Measurements from ENCODE around the gene ADAMTS15. TPM values are rescaled to one million over a fixed set of nuclear protein-coding genes. Genes with fewer than 3 reads are reported as not detected.

The ADAMTS15 gene
- total and polyA plus RNA-seq, 2 donors (not counting 3 experiments of a cell fraction or from before 2014, with no cell fraction given): 0.08 TPM; not detected in 1

DNA sequence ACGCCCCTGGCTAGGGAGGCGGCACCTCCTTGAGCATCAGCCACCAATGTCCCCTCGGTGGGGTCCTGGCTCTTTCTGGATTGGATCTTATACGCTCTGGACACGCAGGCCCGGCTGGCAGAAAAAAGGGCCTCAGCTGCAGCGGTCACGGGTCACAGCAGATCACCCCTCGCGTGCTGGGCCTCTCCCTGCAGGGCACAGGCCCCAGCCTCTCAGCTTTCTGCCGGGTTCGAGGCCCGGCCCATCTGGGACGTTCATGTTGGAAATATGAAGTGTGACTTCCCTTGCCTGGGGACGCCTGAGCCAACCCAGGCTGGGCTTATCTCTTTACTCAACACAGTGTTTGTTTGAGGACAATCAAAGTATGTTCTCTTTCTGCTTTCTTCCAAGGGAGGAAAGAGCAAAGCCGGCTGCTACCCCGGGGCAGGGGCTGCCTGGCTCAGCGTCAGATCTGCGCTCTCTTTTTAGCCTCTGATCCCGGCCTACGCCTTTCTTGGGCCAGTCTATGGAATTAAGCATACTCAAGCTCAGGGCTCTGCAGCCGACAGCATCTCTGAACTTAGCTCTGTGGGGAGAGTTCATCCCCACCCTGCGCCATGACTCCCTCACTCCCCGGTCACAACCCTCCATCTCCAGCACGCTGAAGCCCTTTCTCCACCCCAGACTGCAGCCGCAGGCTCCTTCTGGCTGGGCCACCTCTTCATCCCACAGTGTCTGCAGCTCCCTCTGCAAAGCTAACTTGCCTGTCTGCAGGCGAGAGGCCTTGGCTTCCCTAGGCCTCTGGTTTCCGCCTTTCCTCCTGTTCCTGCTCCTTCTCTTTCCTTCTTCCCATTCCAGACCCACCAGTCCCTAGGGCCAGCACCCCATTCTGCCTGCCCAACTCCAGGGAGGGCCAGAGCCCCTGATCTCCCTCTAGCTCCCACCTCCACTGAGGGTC lies 38.8 kb downstream of the ADAMTS15 start:
- no peak for FAIRE-seq
- no peak overlapping the region for H3K27ac ChIP-seq (ENCODE audit: insufficient read depth, low read depth, low read length)
- H3K27me3 ChIP-seq (ENCODE audit: control insufficient read depth in 2 of 2, insufficient read depth in 2 of 2, low read length in 2 of 2): peaks cover 20 to 26% of the 10 kb centered on the region in 2 experiments
- CTCF ChIA-PET: interaction anchor here (1.2 kb wide), 1 partner anchor 26 kb away, joined by 3 read pairs; no protein-coding TSS in a partner anchor
- H3K4me1 ChIP-seq (ENCODE audit: control insufficient read depth, extremely low read depth, insufficient read depth, low read length): no peaks in the 10 kb centered on the region
- H3K4me2 ChIP-seq (ENCODE audit: insufficient read depth, low read length): no peak overlapping the region
- dilution Hi-C loops (cut with MboI; ENCODE audit: extremely low pct_ligation_motif_present, low sequenced_read_pairs) (no loop called here), intact Hi-C loops (cut with micrococcal nuclease) (no loop called here)
- no peaks in the 10 kb centered on the region for H3K9me3 ChIP-seq (replicated peaks; ENCODE audit: control insufficient read depth, insufficient read depth, low read length)
- no peaks in the 10 kb centered on the region for H3K9me1 ChIP-seq (replicated peaks; ENCODE audit: control insufficient read depth, extremely low read depth, insufficient read depth, low read length)
- H3K9ac ChIP-seq (replicated peaks; ENCODE audit: extremely low read depth, insufficient read depth, low read length): no peak overlapping the region
- H3K79me2 ChIP-seq (ENCODE audit: control insufficient read depth, insufficient read depth, low read length): no peaks in the 10 kb centered on the region
- H2AFZ ChIP-seq (ENCODE audit: low read depth, low read length): no peak overlapping the region
- H3K4me3 ChIP-seq (replicated peaks in 1 of 3; ENCODE audit: insufficient read depth in 1 of 3, low read depth in 1 of 3, low read length in 3 of 3): no peak overlapping the region
- TF ChIP-seq, protein P1, sequence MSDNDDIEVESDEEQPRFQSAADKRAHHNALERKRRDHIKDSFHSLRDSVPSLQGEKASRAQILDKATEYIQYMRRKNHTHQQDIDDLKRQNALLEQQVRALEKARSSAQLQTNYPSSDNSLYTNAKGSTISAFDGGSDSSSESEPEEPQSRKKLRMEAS (IDR thresholded peaks at IDR 0.05; ENCODE audit: insufficient read depth, insufficient read length): no peak
- TF ChIP-seq EZH2 (IDR thresholded peaks at IDR 0.05; ENCODE audit: borderline replicate concordance, low read depth, low read length, severe bottlenecking) (no peak), GATA2 (IDR thresholded peaks at IDR 0.05; ENCODE audit: insufficient read depth, insufficient read length, low read depth, low read length) (no peak), MYC (IDR thresholded peaks at IDR 0.05; ENCODE audit: low read depth, low read length) (no peak), FOS (IDR thresholded peaks at IDR 0.05; ENCODE audit: borderline replicate concordance, insufficient read depth, low read length) (no peak), POLR2AphosphoS5 (IDR thresholded peaks at IDR 0.05; ENCODE audit: insufficient read depth, low read depth, low read length) (no peak), POLR2A (IDR thresholded peaks at IDR 0.05; ENCODE audit: low read depth, low read length) (no peak), JUN (IDR thresholded peaks at IDR 0.05; ENCODE audit: borderline replicate concordance, insufficient read depth, insufficient read length, low read depth) (no peak)
- TF ChIP-seq, protein P2, sequence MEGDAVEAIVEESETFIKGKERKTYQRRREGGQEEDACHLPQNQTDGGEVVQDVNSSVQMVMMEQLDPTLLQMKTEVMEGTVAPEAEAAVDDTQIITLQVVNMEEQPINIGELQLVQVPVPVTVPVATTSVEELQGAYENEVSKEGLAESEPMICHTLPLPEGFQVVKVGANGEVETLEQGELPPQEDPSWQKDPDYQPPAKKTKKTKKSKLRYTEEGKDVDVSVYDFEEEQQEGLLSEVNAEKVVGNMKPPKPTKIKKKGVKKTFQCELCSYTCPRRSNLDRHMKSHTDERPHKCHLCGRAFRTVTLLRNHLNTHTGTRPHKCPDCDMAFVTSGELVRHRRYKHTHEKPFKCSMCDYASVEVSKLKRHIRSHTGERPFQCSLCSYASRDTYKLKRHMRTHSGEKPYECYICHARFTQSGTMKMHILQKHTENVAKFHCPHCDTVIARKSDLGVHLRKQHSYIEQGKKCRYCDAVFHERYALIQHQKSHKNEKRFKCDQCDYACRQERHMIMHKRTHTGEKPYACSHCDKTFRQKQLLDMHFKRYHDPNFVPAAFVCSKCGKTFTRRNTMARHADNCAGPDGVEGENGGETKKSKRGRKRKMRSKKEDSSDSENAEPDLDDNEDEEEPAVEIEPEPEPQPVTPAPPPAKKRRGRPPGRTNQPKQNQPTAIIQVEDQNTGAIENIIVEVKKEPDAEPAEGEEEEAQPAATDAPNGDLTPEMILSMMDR (IDR thresholded peaks at IDR 0.05; ENCODE audit: extremely low read depth in 1 of 2, insufficient read depth in 1 of 2, low read depth in 1 of 2, low read length in 2 of 2): no peak
- no peak for DNase-seq (ENCODE audit: low read depth, low spot score)
- H3K36me3 ChIP-seq (ENCODE audit: control insufficient read depth in 2 of 2, extremely low read depth in 1 of 2, insufficient read depth in 2 of 2, low read length in 2 of 2): no peaks in the 10 kb centered on the region
- no peaks in the 10 kb centered on the region for H4K20me1 ChIP-seq (replicated peaks; ENCODE audit: control insufficient read depth, extremely low read depth, insufficient read depth, low read length)
- POLR2A ChIA-PET: no interaction called here
- BruUV-seq (replicated peaks): no TSS peak

Data from endothelial cell of umbilical vein (primary cell).